Fibroblast of skin of right biceps (primary cell): ENCODE measurements around the gene KLHL26.
A peak's percentile ranks its signal among the peaks of the same experiment; 100 is the strongest.

ENCODE experiments used
- DNase-seq: peaks from one replicate; pipeline ENCODE4 v3.0.0-alpha.2; 2013

The KLHL26 gene

GRCh38 chr19:18616023-18616422 is 20.8 kb upstream of the KLHL26 start:
- DNase-seq: no peak

GRCh38 chr19:18617562-18617961 is 19.3 kb upstream of the KLHL26 start:
- no peak for DNase-seq

DNA sequence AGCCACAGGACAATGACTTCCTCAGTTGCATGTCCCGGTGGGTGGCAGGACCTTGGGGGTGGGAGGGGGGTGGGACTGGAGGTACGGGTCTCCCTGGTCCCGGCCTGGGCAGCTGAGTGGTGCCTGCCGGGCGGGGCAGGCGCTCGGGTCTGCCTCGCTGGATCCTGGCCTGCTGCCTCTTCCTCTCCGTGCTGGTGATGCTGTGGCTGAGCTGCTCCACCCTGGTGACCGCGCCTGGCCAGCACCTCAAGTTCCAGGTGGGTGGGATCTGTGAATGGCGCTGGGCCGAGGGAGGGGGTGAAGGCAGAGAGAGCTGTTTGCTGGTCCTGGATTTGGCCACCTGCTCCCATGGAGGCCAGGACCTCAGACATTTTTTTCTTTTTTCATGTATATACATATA is 18.6 kb upstream of the KLHL26 start:
- DNase-seq: no peak

DNA sequence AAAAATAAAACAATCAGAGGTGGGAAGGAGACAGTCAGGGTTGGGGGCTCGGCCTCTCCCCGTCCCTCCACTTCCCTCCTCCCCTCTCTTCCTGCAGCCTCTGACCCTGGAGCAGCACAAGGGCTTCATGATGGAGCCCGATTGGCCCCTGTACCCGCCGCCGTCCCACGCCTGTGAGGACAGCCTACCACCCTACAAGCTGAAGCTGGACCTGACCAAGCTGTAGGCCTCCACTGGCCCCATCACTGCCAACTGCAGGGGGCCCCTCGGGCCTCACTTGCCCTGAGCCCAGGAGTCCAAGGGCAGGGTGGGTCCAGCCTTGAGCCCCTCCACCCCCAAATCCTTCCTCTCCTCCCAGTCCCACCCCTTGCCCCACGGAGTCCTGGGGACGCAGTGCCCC is 16.5 kb upstream of the KLHL26 start:
- no peak for DNase-seq

GRCh38 chr19:18620902-18621301 is 15.9 kb upstream of the KLHL26 start:
- DNase-seq: no peak

DNA sequence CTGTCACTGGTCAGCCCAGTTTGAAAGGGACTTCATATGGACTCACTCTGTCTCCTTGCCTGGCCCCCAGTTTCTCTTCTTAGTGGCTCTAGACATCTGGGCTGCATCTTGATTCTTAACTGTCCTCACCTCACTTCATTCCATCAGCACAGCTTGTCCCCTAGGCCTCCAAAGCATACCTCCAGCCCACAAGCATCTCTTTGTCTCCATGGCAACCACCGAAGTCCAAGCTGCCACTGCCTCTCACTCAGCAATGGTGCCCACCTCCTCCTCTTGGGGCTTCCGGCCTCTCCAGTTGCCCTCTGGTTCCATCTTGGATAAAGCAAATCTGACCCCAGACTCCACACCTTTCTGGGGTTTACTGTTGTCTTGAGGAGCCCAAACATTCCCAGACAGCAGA is 9.9 kb upstream of the KLHL26 start:
- DNase-seq: peak; percentile 11

GRCh38 chr19:18629166-18630088 is 7.4 kb upstream of the KLHL26 start:
- DNase-seq: no peak

- DNase-seq: no peak
Observed at GRCh38 chr19:18633321-18633720, 3.5 kb upstream of the KLHL26 start.

- peak; percentile 6 for DNase-seq
Observed at GRCh38 chr19:18634612-18635297, 2.1 kb upstream of the KLHL26 start.

GRCh38 chr19:18635831-18636182 is 1.0 kb upstream of the KLHL26 start:
- no peak for DNase-seq

- peak; percentile 93 for DNase-seq
Observed at GRCh38 chr19:18636183-18636968, 452 bp upstream of the KLHL26 start.

DNA sequence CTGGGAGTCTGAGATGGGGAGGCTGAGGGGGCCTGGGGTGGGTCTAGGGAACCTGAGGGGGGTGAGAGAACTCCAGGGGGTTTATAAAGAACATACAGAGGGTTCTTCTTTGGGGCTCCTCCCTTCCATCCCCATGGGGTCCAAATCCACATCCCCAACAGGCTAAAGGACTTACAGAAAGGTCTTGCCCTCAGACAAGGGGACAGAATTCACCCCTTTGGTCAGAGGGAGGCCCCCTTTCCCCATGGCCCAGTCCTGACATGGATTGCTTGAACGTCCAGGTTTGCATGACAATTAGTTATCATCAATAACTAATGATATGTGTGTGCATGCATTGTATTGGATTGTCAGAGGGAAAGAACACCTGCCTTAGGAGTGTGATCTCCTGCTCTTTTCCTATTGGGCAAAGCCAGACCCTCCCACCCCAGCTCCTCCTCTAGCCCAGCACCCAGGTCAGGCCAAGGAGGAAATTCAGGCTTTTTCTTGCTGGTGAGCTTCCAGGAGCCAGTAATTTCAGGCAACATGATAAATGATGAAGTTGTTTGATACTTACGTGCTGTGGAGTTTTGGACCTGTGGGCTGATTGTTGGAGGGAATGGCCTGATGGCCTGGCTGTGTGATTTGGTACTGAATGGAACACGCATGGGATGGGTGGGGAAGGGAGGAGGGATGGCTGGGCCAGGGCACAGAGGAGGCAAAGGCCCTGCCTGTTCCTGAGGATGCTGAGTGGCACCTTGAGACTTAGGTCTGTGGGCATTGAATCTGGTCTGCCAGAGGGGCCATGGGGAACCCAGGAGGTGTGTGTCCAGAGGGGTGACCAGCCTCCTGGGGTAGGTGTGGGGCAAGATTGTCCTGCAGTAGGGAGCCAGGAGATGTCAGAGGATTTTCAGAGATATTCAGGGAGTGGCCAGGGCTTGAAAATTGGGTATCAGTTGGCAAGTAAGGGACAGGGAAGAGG is 1.1 kb downstream of the KLHL26 start:
- DNase-seq: no peak

- DNase-seq: no peak
Observed at GRCh38 chr19:18639706-18640243, 2.9 kb downstream of the KLHL26 start.

DNA sequence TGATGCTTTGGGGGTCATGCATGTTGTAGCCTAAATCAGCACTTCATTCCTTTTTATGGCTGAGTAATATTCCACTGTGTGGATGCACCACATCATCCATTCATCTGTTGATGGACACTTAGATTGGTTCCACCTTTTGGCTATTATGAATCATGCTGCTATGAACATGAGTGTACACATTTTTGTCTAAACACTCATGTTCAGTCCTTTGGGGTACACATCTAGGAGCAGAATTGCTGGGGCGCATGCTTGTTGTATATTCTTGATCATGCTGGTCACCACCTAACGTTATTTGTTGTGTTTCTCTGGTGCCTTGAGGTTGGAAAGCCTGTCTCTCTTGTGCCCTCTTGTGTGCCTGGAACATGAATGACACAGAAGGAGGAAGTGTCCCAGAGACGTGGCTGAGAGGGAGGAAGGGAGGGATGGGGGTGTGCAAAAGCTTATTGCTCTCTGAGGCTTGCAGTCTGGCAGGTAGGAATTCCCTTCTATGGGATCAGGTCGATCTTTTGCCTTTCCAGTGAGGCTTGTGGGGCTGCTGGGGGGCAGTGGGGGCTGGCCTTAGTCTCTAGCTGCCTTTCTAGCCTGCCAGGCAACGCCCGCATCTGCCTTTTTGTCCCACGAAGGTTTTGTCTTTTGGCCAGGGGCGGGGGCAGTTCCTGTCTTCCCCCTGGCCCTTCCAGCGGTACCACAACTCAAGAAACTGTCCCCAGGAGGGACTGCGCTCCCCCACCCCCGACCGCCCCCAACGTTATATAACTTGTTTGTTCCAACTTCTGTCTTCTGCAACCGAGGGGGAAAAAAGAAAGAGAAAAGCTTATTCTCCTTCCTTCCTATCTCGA is 7.6 kb downstream of the KLHL26 start:
- DNase-seq: no peak

- no peak for DNase-seq
Observed at GRCh38 chr19:18645035-18645511, 8.2 kb downstream of the KLHL26 start.

GRCh38 chr19:18646535-18647370 is 9.9 kb downstream of the KLHL26 start:
- no peak for DNase-seq

GRCh38 chr19:18647371-18647767 is 10.5 kb downstream of the KLHL26 start:
- no peak for DNase-seq

GRCh38 chr19:18647807-18648206 is 11.0 kb downstream of the KLHL26 start:
- no peak for DNase-seq

DNA sequence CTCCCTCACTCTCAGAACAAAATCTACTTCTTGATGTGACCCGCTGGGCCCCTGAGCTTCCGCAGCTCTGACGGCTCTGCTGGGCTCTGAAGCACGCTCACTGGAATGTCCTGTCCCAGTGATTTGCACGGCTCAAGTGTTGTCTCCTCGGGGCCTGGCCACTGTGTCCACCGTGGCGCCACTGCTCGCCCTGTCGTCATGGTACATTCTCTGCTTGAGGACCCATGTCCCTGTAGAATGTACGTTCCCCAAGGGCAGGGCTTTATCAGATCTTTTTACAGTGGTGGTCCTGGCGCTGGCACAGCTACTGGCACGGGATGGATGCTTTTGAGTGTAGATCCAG is 12.1 kb downstream of the KLHL26 start:
- no peak for DNase-seq

- no peak for DNase-seq
Observed at GRCh38 chr19:18649371-18650020, 12.7 kb downstream of the KLHL26 start.
